ENCODE results near the gene MKI67.
"Not testable (repeated sequence)": the region's sequence is repeated elsewhere in the genome, so short reads cannot be mapped to it uniquely, and the experiment has no call there.

MKI67 gene

GRCh38 chr10:128143531-128143930 is 17.3 kb upstream of the MKI67 start:
- no peaks in the 10 kb centered on the region for H3K27me3 ChIP-seq (ENCODE audit: control insufficient read depth, low read length)
- no peak overlapping the region for H3K27ac ChIP-seq (ENCODE audit: low read depth, low read length)
- H3K4me1 ChIP-seq (ENCODE audit: control insufficient read depth, low read length): 0 out of 2 replicates have a peak, but pooled peaks cover 3% of the 10 kb centered on the region
- no peak overlapping the region for H3K4me3 ChIP-seq (ENCODE audit: low read length)
- H3K9me3 ChIP-seq (ENCODE audit: control insufficient read depth, insufficient read depth, low read length): no peaks in the 10 kb centered on the region
- no peaks in the 10 kb centered on the region for H4K20me1 ChIP-seq (ENCODE audit: control insufficient read depth, insufficient read depth, low read depth, low read length)
- no peaks in the 10 kb centered on the region for H3K79me2 ChIP-seq (ENCODE audit: control insufficient read depth, low read length)
- no peaks in the 10 kb centered on the region for H3F3A ChIP-seq (ENCODE audit: control insufficient read depth, insufficient read depth)
- no peak overlapping the region for H3K4me2 ChIP-seq (ENCODE audit: low read length)
- TF ChIP-seq EZH2phosphoT487 (IDR thresholded peaks at IDR 0.05; ENCODE audit: borderline replicate concordance, low read length): no peak
- TF ChIP-seq CTCF (IDR thresholded peaks at IDR 0.05; ENCODE audit: low read depth, low read length, poor library complexity, severe bottlenecking): no peak
- H3K9me2 ChIP-seq (replicated peaks; ENCODE audit: control insufficient read depth, low read length): no peaks in the 10 kb centered on the region
- no peaks in the 10 kb centered on the region for H3K36me3 ChIP-seq (ENCODE audit: control insufficient read depth, low read length)

DNA sequence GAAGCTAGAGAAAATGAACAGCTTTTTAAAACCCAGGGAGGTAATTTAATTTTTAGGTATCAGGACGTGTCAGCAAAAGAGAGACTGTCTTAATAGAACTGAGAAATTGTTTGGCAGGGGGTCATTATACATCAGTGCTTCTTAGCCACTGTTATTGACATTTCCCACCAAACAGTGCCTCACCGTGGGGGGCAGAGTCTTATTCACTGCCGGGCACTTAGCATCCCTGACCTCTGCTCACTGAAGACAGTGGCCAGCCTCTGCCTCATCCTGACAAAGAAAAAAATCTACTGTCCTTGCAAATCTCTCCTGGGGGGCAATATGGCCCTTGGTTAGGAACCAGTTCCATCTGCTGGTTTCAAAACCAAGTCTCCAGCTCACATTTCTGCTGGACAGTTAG is 14.2 kb upstream of the MKI67 start:
- H3F3A ChIP-seq (ENCODE audit: control insufficient read depth, insufficient read depth): no peaks in the 10 kb centered on the region
- no peaks in the 10 kb centered on the region for H3K36me3 ChIP-seq (ENCODE audit: control insufficient read depth, low read length)
- no peaks in the 10 kb centered on the region for H3K9me2 ChIP-seq (replicated peaks; ENCODE audit: control insufficient read depth, low read length)
- TF ChIP-seq EZH2phosphoT487 (IDR thresholded peaks at IDR 0.05; ENCODE audit: borderline replicate concordance, low read length) (no peak), CTCF (IDR thresholded peaks at IDR 0.05; ENCODE audit: low read depth, low read length, poor library complexity, severe bottlenecking) (no peak)
- H4K20me1 ChIP-seq (ENCODE audit: control insufficient read depth, insufficient read depth, low read depth, low read length): no peaks in the 10 kb centered on the region
- H3K27me3 ChIP-seq (ENCODE audit: control insufficient read depth, low read length): no peaks in the 10 kb centered on the region
- H3K27ac ChIP-seq (ENCODE audit: low read depth, low read length): no peak overlapping the region
- no peaks in the 10 kb centered on the region for H3K9me3 ChIP-seq (ENCODE audit: control insufficient read depth, insufficient read depth, low read length)
- H3K4me1 ChIP-seq (ENCODE audit: control insufficient read depth, low read length): no peaks in the 10 kb centered on the region
- H3K4me2 ChIP-seq (ENCODE audit: low read length): no peak overlapping the region
- no peaks in the 10 kb centered on the region for H3K79me2 ChIP-seq (ENCODE audit: control insufficient read depth, low read length)
- no peak overlapping the region for H3K4me3 ChIP-seq (ENCODE audit: low read length)

GRCh38 chr10:128138429-128138828 is 12.2 kb upstream of the MKI67 start:
- not testable (repeated sequence) for H3F3A ChIP-seq (ENCODE audit: control insufficient read depth, insufficient read depth); H3K36me3 ChIP-seq (ENCODE audit: control insufficient read depth, low read length); H3K4me3 ChIP-seq (ENCODE audit: low read length); H3K9me2 ChIP-seq (replicated peaks; ENCODE audit: control insufficient read depth, low read length); H3K27me3 ChIP-seq (ENCODE audit: control insufficient read depth, low read length); H3K9me3 ChIP-seq (ENCODE audit: control insufficient read depth, insufficient read depth, low read length); H3K4me1 ChIP-seq (ENCODE audit: control insufficient read depth, low read length); H4K20me1 ChIP-seq (ENCODE audit: control insufficient read depth, insufficient read depth, low read depth, low read length); H3K27ac ChIP-seq (ENCODE audit: low read depth, low read length); H3K79me2 ChIP-seq (ENCODE audit: control insufficient read depth, low read length); H3K4me2 ChIP-seq (ENCODE audit: low read length)

- Histone ChIP-seq H3K27ac (ENCODE audit: low read depth, low read length) (no peak overlapping the region), H3K27me3 (ENCODE audit: control insufficient read depth, low read length) (peaks cover 6% of the 10 kb centered on the region), H3K9me2 (replicated peaks; ENCODE audit: control insufficient read depth, low read length) (no peaks in the 10 kb centered on the region), H4K20me1 (ENCODE audit: control insufficient read depth, insufficient read depth, low read depth, low read length) (no peaks in the 10 kb centered on the region), H3K9me3 (ENCODE audit: control insufficient read depth, insufficient read depth, low read length) (no peaks in the 10 kb centered on the region), H3K4me1 (ENCODE audit: control insufficient read depth, low read length) (no peaks in the 10 kb centered on the region), H3K4me2 (ENCODE audit: low read length) (no peak overlapping the region), H3K4me3 (ENCODE audit: low read length) (no peak overlapping the region), H3K79me2 (ENCODE audit: control insufficient read depth, low read length) (no peaks in the 10 kb centered on the region), H3K36me3 (ENCODE audit: control insufficient read depth, low read length) (no peaks in the 10 kb centered on the region), H3F3A (ENCODE audit: control insufficient read depth, insufficient read depth) (no peaks in the 10 kb centered on the region)
- TF ChIP-seq CTCF (IDR thresholded peaks at IDR 0.05; ENCODE audit: low read depth, low read length, poor library complexity, severe bottlenecking) (no peak), EZH2phosphoT487 (IDR thresholded peaks at IDR 0.05; ENCODE audit: borderline replicate concordance, low read length) (no peak)
These were observed 11.7 kb upstream of the MKI67 start for GRCh38 chr10:128137877-128138276.

Measured in DOHH2 (cell line).